DMS79 (cell line): ENCODE measurements around the gene COG2.

ENCODE experiments used
- DNase-seq: peaks from one replicate; lab custom pipeline; 2025; lab: John Stamatoyannopoulos, UW

Gene COG2

DNA sequence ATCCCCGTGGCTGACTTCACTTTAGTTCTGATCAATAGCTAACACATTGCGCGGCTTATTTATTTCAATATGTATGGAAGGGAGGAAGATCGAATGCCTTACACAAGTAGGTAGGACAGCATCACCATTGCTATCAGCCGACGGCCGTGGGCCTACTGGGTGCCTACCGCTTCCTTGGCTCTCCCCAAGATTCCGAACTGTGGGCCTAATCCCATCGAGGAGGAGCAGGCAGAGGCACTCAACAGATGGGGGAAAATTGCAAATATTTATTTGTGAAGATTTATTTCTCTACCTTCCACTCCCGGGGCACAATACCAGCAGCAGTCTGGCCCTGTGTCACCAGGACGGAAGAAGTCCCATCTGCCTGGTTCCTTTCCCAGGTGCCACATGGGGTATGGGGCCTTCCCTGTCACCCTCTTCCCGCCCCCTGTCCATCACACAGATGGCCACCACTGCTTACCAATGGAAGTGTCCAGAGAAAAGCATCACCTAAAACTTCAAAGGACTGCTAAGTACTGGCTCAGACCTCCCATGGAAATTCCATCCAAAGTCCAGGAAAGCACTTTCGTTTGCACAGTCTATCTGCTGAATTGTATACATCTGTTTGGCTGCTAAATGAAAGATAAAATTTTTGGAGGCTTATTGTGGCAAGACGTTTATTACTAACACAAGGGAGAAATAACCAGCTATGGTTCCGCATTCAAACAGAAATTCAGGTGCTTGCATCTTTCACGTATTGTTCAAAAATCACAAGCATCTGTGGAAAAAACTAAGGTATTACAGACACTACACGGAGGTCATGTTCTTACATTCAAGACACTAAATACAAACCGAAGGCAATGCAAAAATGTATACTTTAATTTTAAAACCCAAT is 59.9 kb downstream of the COG2 start:
- DNase-seq = no peak

DNA sequence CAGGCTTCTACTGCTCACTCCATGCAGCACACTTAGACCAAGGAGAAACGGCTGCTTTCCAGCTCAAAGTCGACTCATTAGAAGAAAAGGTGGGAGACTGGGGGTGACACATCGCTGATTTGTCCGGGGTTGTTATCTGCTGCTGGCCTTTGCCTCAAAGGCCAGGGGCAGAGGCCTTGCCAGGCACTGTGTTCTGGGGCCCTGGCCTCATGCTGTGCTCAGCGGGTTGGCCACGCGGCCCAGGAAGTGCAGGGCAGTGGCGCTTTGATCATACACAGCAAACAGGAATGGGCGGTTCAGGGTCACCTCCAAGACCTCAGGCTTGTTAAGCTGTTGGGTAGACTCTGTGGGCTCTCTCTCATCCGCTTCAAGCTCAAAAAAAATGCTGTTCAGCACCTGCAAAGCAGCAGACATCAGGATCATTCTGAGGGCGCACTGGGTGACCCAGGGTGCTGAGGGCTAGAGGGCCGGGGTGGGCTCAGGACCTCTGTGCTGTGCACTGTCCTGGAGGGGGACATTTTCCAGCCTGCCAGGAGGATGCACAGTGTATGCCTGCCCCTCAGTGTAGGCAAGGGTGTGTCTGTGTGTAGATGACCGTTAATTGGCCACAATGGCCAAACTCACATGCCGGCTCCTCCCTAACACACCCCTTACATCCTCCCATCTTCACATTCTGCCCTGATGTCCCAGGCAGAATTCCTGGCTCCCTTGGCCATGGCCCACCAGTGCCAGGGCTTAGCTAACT is 60.8 kb downstream of the COG2 start:
- DNase-seq = no peak

GRCh38 chr1:230703679-230704385 is 61.6 kb downstream of the COG2 start:
- DNase-seq = no peak

- no peak for DNase-seq
These were observed 62.5 kb downstream of the COG2 start for GRCh38 chr1:230704830-230705229.

DNA sequence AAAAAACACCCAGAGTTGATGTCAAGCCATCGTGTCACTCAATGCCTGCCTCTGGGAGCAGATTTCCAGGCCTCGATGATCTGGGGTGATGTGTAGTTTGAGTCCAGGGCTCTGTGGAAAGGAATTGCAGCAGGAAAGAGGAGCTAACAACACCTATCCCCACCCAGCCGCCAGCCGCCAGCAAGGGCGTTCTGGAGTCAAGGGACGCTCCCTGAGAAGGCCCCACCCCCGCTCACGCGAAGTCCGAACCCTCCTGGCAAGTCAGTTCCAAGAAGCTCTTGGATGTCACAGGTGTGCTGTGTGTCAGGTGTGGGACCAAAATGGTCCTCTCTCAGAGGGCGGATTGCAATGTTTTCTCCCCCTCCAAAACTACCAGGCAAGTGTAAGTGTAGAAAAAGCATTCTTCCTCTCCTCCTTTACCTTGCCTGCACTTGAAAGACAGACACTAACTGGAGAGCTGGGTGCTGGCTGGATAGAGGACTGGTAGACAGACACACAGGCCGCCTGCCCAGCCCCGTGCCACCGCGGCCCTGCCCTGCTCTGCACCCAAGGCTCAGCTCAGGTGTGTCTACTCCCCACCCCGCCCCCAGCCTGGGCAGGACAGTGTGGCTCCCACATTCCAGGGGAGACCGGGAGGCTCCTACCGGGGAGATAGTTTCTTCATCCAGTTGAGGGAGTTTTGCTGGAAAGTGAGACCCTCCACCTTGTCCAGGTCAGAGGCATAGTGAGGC is 63.2 kb downstream of the COG2 start:
- no peak for DNase-seq

DNA sequence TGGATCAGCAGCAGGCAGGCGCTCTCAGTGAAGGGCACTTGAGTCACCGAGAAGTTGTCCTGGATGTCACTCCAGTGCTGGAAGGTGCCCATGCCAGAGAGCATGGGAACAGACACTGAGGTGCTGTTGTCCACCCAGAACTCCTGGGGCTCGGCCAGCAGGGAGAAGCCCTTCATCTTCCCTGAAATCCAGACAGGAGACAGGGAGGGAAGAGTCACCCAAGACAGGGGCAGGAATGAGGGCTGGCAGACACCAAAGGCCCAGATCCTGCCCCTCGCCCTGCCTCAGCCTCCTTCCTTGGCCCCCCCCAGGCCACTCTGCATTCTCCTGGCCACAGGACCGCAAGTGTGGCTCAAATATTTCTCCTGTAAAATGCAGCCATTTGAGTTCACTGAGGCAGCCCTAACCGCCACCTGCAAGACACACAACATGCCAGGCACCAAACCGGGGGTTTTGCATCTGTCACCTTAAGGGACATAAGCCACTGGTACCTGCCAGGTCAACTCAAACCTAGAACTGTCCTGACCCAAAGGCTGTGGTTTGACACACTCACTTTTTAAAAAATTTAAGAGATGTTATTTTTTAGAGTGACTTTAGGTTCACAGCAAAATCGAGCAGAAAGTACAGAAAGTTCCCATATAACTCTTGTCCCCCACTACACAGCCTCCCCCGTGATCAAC is 63.9 kb downstream of the COG2 start:
- no peak for DNase-seq

GRCh38 chr1:230706887-230707731 is 64.8 kb downstream of the COG2 start:
- no peak for DNase-seq

DNA sequence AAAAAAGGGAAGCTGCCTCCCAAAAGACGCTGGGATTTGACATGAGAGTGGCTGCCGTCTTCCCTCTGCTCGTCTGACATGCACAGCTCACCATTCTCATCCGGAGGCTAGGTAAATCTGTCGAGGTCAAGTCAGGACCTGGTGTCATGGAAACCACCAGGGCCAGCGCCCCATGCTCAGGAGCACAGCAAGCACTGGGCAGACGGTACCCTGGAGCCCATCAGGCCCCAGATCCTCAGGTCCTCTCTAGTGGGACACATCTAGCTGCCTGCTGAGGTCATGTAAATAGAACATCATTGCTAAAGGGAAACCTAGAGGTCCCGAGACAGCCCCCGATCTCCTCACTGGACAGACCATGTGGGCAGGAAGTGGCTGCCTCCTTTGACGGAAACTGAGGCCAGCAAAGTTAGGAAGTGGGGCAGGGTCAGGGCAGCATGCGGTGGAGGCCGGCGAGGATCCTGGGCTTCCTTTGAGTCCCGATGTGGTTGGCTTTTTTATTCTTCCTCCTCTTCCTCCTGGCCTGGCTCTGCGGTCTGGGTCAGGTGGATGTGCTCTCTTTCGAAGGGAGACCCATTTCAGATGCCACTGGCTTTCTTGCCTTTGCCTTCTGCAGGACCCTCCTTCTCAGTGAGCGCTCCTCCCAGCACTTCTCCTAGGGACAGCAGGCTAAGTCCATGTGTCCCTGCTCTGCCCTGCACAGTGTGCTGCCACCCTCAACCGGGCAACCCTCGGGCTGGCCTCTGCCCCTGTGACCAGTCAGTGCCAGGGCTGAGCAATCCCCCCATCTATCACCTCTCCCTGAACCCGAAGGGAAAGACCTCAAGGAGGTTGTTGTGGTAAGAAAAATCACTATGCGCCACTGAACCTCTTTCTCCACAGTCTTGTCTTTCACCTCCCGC is 65.7 kb downstream of the COG2 start:
- no peak for DNase-seq

GRCh38 chr1:230708631-230709580 is 66.6 kb downstream of the COG2 start:
- no peak for DNase-seq

DNA sequence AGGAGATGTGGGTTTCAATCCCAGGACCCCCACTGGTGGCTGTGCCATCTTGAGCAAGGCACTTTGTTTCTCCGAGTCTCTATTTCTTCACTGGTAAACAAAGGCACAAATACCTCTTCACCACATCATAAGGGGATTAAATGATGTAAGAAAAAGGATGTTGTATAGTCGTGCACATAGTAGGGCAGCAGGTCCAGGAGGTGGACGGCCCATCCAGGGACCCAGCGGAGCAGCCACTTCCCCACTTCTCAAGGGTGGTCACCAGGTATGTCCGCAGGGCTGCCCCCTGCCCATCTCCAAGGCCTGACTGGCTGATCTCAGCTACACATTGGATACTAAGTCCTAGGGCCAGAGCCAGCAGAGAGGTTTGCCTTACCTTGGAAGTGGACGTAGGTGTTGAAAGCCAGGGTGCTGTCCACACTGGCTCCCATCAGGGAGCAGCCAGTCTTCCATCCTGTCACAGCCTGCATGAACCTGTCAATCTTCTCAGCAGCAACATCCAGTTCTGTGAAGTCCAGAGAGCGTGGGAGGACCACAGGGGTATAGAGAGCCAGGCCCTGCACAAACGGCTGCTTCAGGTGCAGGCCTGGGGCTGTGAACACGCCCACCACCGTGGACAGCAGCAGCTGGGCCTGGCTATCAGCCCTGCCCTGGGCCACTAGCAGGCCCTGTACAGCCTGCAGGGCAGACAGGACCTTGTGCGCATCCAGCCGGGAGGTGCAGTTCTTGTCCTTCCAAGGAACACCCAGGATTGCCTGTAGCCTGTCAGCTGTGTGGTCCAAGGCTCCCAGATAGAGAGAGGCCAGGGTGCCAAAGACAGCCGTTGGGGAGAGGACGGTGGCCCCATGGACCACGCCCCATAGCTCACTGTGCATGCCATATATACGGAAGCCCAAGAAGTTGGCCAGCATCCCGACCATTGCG is 67.6 kb downstream of the COG2 start:
- no peak for DNase-seq

GRCh38 chr1:230710543-230710904 is 68.2 kb downstream of the COG2 start:
- no peak for DNase-seq

DNA sequence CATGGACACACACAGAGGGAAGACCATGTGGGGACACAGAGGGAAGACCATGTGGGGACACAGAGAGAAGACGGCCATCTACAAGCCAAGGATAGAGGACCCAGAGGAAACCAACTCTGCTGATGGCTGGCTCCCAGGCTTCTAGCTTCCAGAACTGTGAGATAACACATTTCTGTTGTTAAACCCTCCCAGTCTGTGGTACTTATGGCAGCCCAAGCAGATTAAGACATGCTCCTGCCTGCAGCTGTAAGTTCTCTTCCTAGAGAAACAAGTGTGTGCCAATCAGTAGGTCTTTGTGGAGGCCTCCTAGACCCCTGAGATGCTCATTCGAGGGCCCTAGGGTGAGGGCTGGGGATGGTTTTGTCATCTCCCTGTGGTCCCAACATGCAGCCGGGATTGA is 69.0 kb downstream of the COG2 start:
- no peak for DNase-seq

GRCh38 chr1:230712470-230712942 is 70.2 kb downstream of the COG2 start:
- no peak for DNase-seq

DNA sequence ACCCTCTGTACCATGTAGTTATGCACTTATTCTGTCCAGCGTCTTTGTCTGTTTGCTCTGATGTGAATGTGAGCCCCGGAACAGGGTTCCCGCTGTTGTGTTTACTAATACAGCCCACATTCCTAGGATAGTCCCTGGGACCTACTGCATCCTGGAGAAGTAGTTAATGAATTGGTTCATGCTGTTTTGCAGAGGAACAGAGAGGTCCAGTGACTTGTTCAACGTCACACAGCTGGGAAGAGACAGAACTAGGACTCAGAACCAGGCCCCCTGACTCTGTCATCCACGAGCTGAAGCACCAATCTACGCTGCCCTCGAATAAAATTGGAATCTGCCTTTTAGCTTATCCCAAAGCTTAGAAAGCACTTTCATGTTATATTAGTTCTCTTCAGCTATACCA is 70.9 kb downstream of the COG2 start:
- DNase-seq = no peak

- DNase-seq = no peak
These were observed 71.2 kb downstream of the COG2 start for GRCh38 chr1:230713547-230713914.

DNA sequence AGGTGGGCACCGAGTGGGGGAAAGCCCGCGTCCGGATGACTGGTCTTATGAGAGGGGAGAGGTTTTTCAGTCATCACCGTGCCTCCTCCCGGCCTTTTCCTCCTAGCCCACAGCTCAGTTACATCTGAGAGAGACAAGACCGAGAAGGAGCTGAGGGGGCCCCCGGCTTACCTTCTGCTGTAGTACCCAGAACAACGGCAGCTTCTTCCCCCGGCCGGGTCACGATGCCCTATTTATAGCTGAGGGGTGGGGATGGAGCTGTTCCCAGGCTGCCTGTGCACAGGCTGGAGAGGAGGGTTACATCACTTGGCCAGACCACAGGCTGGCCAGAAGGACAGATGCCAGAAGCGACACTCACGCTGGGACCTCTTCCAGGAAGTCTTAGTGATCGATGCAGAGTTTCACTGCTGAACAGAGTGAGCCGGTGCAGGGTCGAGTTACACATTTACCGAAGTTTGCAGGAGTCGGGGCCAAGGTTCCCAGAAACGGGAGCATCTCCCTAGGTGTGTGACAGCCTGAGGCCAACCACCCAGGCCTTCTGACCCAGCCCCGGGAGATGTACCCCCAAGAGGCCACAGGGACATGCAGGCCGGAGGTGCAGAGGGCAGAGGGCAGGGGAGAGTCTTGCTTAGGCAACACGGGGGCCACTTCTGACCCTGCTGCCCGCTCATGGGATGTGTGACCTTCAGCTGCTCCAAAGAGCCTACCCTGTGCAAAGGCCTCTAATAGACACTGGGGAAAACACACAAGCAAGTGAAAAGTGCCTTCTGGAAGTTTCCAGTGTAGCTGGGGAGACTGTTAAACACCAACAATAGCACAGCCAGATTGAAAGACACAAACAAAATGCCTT is 71.9 kb downstream of the COG2 start, which contains the start of gene AGT:
TSS of gene AGT (minus strand) at position 208 of the 850 bp plus-strand sequence. CDS start 3,299 bp downstream, outside the sequence.
- DNase-seq = no peak
